ENCODE results near the gene MYL12A.
"Not testable (repeated sequence)": the region's sequence is repeated elsewhere in the genome, so short reads cannot be mapped to it uniquely, and the experiment has no call there.

Gene MYL12A

GRCh38 chr18:3220868-3221267, 26.7 kb upstream of the MYL12A start:
- H3K79me1 ChIP-seq (ENCODE audit: low read depth, low read length); H2BK5ac ChIP-seq (ENCODE audit: low read length); H3K4ac ChIP-seq (ENCODE audit: low read length); DNase-seq (ENCODE audit: low spot score); H3K27me3 ChIP-seq (ENCODE audit: control insufficient read depth in 3 of 3, insufficient read depth in 3 of 3, low read depth in 1 of 3, low read length in 3 of 3); H4K91ac ChIP-seq (ENCODE audit: low read depth, low read length, poor library complexity); H2BK15ac ChIP-seq (ENCODE audit: low read length); H2AFZ ChIP-seq (ENCODE audit: low read length); H3K27ac ChIP-seq (replicated peaks; ENCODE audit: low read length); H3K9ac ChIP-seq (ENCODE audit: low read depth, low read length, poor library complexity); H2BK120ac ChIP-seq (ENCODE audit: low read depth, low read length); H3K18ac ChIP-seq (ENCODE audit: low read length); H3K36me3 ChIP-seq (replicated peaks in 1 of 2; ENCODE audit: control insufficient read depth in 2 of 2, insufficient read depth in 2 of 2, low read length in 2 of 2); H3K14ac ChIP-seq (ENCODE audit: low read length); H2BK12ac ChIP-seq (ENCODE audit: low read length); H4K8ac ChIP-seq (ENCODE audit: low read depth, low read length); H2AK5ac ChIP-seq (ENCODE audit: low read depth, low read length); H3K23ac ChIP-seq (ENCODE audit: low read depth, low read length, poor library complexity); H3K9me3 ChIP-seq (replicated peaks in 1 of 2; ENCODE audit: control insufficient read depth in 2 of 2, insufficient read depth in 1 of 2, low read depth in 1 of 2, low read length in 2 of 2); H3K4me3 ChIP-seq (ENCODE audit: low read length in 2 of 2); H3K4me2 ChIP-seq (ENCODE audit: insufficient read depth, low read length, poor library complexity, severe bottlenecking): not testable (repeated sequence)
- no CpG with 5 or more reads among the region's 4 CpGs for WGBS, 2 donors (ENCODE audit: extremely low coverage in 2 of 2, insufficient read length in 2 of 2, insufficient replicate concordance in 1 of 2)
- H3K4me1 ChIP-seq (ENCODE audit: control insufficient read depth in 2 of 2, insufficient read depth in 1 of 2, low read depth in 1 of 2, low read length in 2 of 2), result peaks cover 2 to 11% of the 10 kb centered on the region in 2 donors

- H3K9me3 ChIP-seq (replicated peaks in 1 of 2; ENCODE audit: control insufficient read depth in 2 of 2, insufficient read depth in 1 of 2, low read depth in 1 of 2, low read length in 2 of 2), result no peaks in the 10 kb centered on the region
- no peak overlapping the region for H3K14ac ChIP-seq (ENCODE audit: low read length)
- no peak overlapping the region for H4K8ac ChIP-seq (ENCODE audit: low read depth, low read length)
- WGBS, 2 donors (ENCODE audit: extremely low coverage in 2 of 2, insufficient read length in 2 of 2, insufficient replicate concordance in 1 of 2), result no CpG with 5 or more reads among the region's 6 CpGs
- H2BK12ac ChIP-seq (ENCODE audit: low read length), result no peak overlapping the region
- peaks cover 0 to 2% (median 0%) of the 10 kb centered on the region in 3 experiments for H3K27me3 ChIP-seq (ENCODE audit: control insufficient read depth in 3 of 3, insufficient read depth in 3 of 3, low read depth in 1 of 3, low read length in 3 of 3)
- no peak overlapping the region for H2AFZ ChIP-seq (ENCODE audit: low read length)
- no peaks in the 10 kb centered on the region for H3K79me1 ChIP-seq (ENCODE audit: low read depth, low read length)
- no peak overlapping the region for H3K27ac ChIP-seq (replicated peaks; ENCODE audit: low read length)
- no peak overlapping the region for H4K91ac ChIP-seq (ENCODE audit: low read depth, low read length, poor library complexity)
- no peak overlapping the region for H2AK5ac ChIP-seq (ENCODE audit: low read depth, low read length)
- no peak overlapping the region for H2BK15ac ChIP-seq (ENCODE audit: low read length)
- H3K18ac ChIP-seq (ENCODE audit: low read length), result no peak overlapping the region
- H2BK120ac ChIP-seq (ENCODE audit: low read depth, low read length), result no peak overlapping the region
- H3K4me3 ChIP-seq (ENCODE audit: low read length in 2 of 2), result no peak overlapping the region
- H3K4me1 ChIP-seq (ENCODE audit: control insufficient read depth in 2 of 2, insufficient read depth in 1 of 2, low read depth in 1 of 2, low read length in 2 of 2), result peaks cover 5 to 11% of the 10 kb centered on the region in 2 donors
- DNase-seq (ENCODE audit: low spot score), result no peak
- H3K9ac ChIP-seq (ENCODE audit: low read depth, low read length, poor library complexity), result no peak overlapping the region
- H3K4ac ChIP-seq (ENCODE audit: low read length), result no peak overlapping the region
- no peak overlapping the region for H3K4me2 ChIP-seq (ENCODE audit: insufficient read depth, low read length, poor library complexity, severe bottlenecking)
- no peaks in the 10 kb centered on the region for H3K36me3 ChIP-seq (replicated peaks in 1 of 2; ENCODE audit: control insufficient read depth in 2 of 2, insufficient read depth in 2 of 2, low read length in 2 of 2)
- no peak overlapping the region for H3K23ac ChIP-seq (ENCODE audit: low read depth, low read length, poor library complexity)
- H2BK5ac ChIP-seq (ENCODE audit: low read length), result no peak overlapping the region
Observed at GRCh38 chr18:3221496-3221895, 26.1 kb upstream of the MYL12A start.

- no CpG with 5 or more reads among the region's 1 CpG for WGBS, 2 donors (ENCODE audit: extremely low coverage in 2 of 2, insufficient read length in 2 of 2, insufficient replicate concordance in 1 of 2)
- no peak overlapping the region for H4K91ac ChIP-seq (ENCODE audit: low read depth, low read length, poor library complexity)
Observed at GRCh38 chr18:3223356-3223755, 24.2 kb upstream of the MYL12A start.

GRCh38 chr18:3224223-3224622, 23.4 kb upstream of the MYL12A start:
- no peak overlapping the region for H2AFZ ChIP-seq (ENCODE audit: low read length)
- H3K4me3 ChIP-seq (ENCODE audit: low read length in 2 of 2), result no peak overlapping the region
- H3K23ac ChIP-seq (ENCODE audit: low read depth, low read length, poor library complexity), result no peak overlapping the region
- H3K4me2 ChIP-seq (ENCODE audit: insufficient read depth, low read length, poor library complexity, severe bottlenecking), result no peak overlapping the region
- no peak overlapping the region for H3K14ac ChIP-seq (ENCODE audit: low read length)
- H3K9ac ChIP-seq (ENCODE audit: low read depth, low read length, poor library complexity), result no peak overlapping the region
- no CpG with 5 or more reads among the region's 3 CpGs for whole genome bisulfite sequencing, 2 donors (ENCODE audit: extremely low coverage in 2 of 2, insufficient read length in 2 of 2, insufficient replicate concordance in 1 of 2)
- H2BK120ac ChIP-seq (ENCODE audit: low read depth, low read length), result no peak overlapping the region
- H3K27me3 ChIP-seq (ENCODE audit: control insufficient read depth in 3 of 3, insufficient read depth in 3 of 3, low read depth in 1 of 3, low read length in 3 of 3), result no peaks in the 10 kb centered on the region
- no peak overlapping the region for H2BK15ac ChIP-seq (ENCODE audit: low read length)
- H3K27ac ChIP-seq (replicated peaks; ENCODE audit: low read length), result no peak overlapping the region
- H4K8ac ChIP-seq (ENCODE audit: low read depth, low read length), result no peak overlapping the region
- H3K4me1 ChIP-seq (ENCODE audit: control insufficient read depth in 2 of 2, insufficient read depth in 1 of 2, low read depth in 1 of 2, low read length in 2 of 2), result peaks cover 5% of the 10 kb centered on the region in 2 donors
- H2BK12ac ChIP-seq (ENCODE audit: low read length), result no peak overlapping the region
- no peaks in the 10 kb centered on the region for H3K9me3 ChIP-seq (replicated peaks in 1 of 2; ENCODE audit: control insufficient read depth in 2 of 2, insufficient read depth in 1 of 2, low read depth in 1 of 2, low read length in 2 of 2)
- H3K18ac ChIP-seq (ENCODE audit: low read length), result no peak overlapping the region
- H2BK5ac ChIP-seq (ENCODE audit: low read length), result no peak overlapping the region
- no peak overlapping the region for H2AK5ac ChIP-seq (ENCODE audit: low read depth, low read length)
- no peaks in the 10 kb centered on the region for H3K36me3 ChIP-seq (replicated peaks in 1 of 2; ENCODE audit: control insufficient read depth in 2 of 2, insufficient read depth in 2 of 2, low read length in 2 of 2)
- H3K79me1 ChIP-seq (ENCODE audit: low read depth, low read length), result no peaks in the 10 kb centered on the region
- DNase-seq (ENCODE audit: low spot score), result no peak
- H3K4ac ChIP-seq (ENCODE audit: low read length), result no peak overlapping the region
- no peak overlapping the region for H4K91ac ChIP-seq (ENCODE audit: low read depth, low read length, poor library complexity)

More at GRCh38 chr18:3223356-3223755, 24.2 kb upstream of the MYL12A start:
- H4K8ac ChIP-seq (ENCODE audit: low read depth, low read length), result no peak overlapping the region
- H2BK120ac ChIP-seq (ENCODE audit: low read depth, low read length), result no peak overlapping the region
- H3K79me1 ChIP-seq (ENCODE audit: low read depth, low read length), result no peaks in the 10 kb centered on the region
- H3K9ac ChIP-seq (ENCODE audit: low read depth, low read length, poor library complexity), result no peak overlapping the region
- H2BK15ac ChIP-seq (ENCODE audit: low read length), result no peak overlapping the region
- no peak overlapping the region for H3K27ac ChIP-seq (replicated peaks; ENCODE audit: low read length)
- no peak overlapping the region for H3K14ac ChIP-seq (ENCODE audit: low read length)
- H3K9me3 ChIP-seq (replicated peaks in 1 of 2; ENCODE audit: control insufficient read depth in 2 of 2, insufficient read depth in 1 of 2, low read depth in 1 of 2, low read length in 2 of 2), result no peaks in the 10 kb centered on the region
- no peak overlapping the region for H2AK5ac ChIP-seq (ENCODE audit: low read depth, low read length)
- no peak overlapping the region for H3K4ac ChIP-seq (ENCODE audit: low read length)
- no peak overlapping the region for H2AFZ ChIP-seq (ENCODE audit: low read length)
- H3K4me1 ChIP-seq (ENCODE audit: control insufficient read depth in 2 of 2, insufficient read depth in 1 of 2, low read depth in 1 of 2, low read length in 2 of 2), result peaks cover 5 to 7% of the 10 kb centered on the region in 2 donors
- H2BK5ac ChIP-seq (ENCODE audit: low read length), result no peak overlapping the region
- H3K4me3 ChIP-seq (ENCODE audit: low read length in 2 of 2), result no peak overlapping the region
- no peaks in the 10 kb centered on the region for H3K36me3 ChIP-seq (replicated peaks in 1 of 2; ENCODE audit: control insufficient read depth in 2 of 2, insufficient read depth in 2 of 2, low read length in 2 of 2)
- no peak overlapping the region for H3K4me2 ChIP-seq (ENCODE audit: insufficient read depth, low read length, poor library complexity, severe bottlenecking)
- H2BK12ac ChIP-seq (ENCODE audit: low read length), result no peak overlapping the region
- H3K18ac ChIP-seq (ENCODE audit: low read length), result no peak overlapping the region
- DNase-seq (ENCODE audit: low spot score), result no peak
- no peak overlapping the region for H3K23ac ChIP-seq (ENCODE audit: low read depth, low read length, poor library complexity)
- no peaks in the 10 kb centered on the region for H3K27me3 ChIP-seq (ENCODE audit: control insufficient read depth in 3 of 3, insufficient read depth in 3 of 3, low read depth in 1 of 3, low read length in 3 of 3)

Measured in neuronal stem cell (in vitro differentiated cells).